BLaER1 (cell line): Measurements from ENCODE around the gene ADAM8.
"Not testable (repeated sequence)": the region's sequence is repeated elsewhere in the genome, so short reads cannot be mapped to it uniquely, and the experiment has no call there.

Experiments used
- H3K27ac ChIP-seq: shearing (Covaris generic); formaldehyde crosslinking; 2 replicates; pipeline ENCODE4 v1.8.1; 2022
- H3K27me3 ChIP-seq: shearing (Covaris generic); formaldehyde crosslinking; 2 replicates; pipeline ENCODE4 v1.8.1; 2022
- H3K36me3 ChIP-seq: shearing (Covaris generic); formaldehyde crosslinking; 2 replicates; pipeline ENCODE4 v1.8.1; 2022
- H3K4me1 ChIP-seq: shearing (Covaris generic); formaldehyde crosslinking; 2 replicates; pipeline ENCODE4 v1.8.1; 2022
- H3K4me2 ChIP-seq: shearing (Covaris generic); formaldehyde crosslinking; 2 replicates; pipeline ENCODE4 v1.8.1; 2022
- H3K4me3 ChIP-seq: shearing (Covaris generic); formaldehyde crosslinking; 2 replicates; pipeline ENCODE4 v1.8.1; 2022
- H3K9ac ChIP-seq: shearing (Covaris generic); formaldehyde crosslinking; 2 replicates; pipeline ENCODE4 v1.8.1; 2022
- H3K9me3 ChIP-seq: shearing (Covaris generic); formaldehyde crosslinking; 2 replicates; pipeline ENCODE4 v1.8.1; 2022
- H4K20me1 ChIP-seq: shearing (Covaris generic); formaldehyde crosslinking; 2 replicates; pipeline ENCODE4 v1.8.1; 2022
- Cebpa-rat ChIP-seq: shearing (Covaris generic); IDR thresholded peaks from 2 replicates; pipeline ENCODE4 v1.8.1; 2022

ADAM8 gene

GRCh38 chr10:133276435-133277201 lies at the start of gene ADAM8:
TSS of gene ADAM8 (minus strand) at chr10:133276868. CDS start at chr10:133276817, 51 bp downstream.
- H3K4me3 ChIP-seq: peak within 1 kb of the TSS; percentile 57
- H4K20me1 ChIP-seq: peaks cover 65% of the 10 kb centered on the region
- H3K27me3 ChIP-seq: peaks cover 30% of the 10 kb centered on the region
- no peaks in the 10 kb centered on the region for H3K9me3 ChIP-seq
- peaks cover 37% of the 10 kb centered on the region for H3K36me3 ChIP-seq
- peaks cover 56% of the 10 kb centered on the region for H3K4me1 ChIP-seq
- no peak for TF ChIP-seq Cebpa-rat
- no peak within 1 kb of the TSS; the same call in 1 of the 2 replicates for H3K9ac ChIP-seq
- peak within 1 kb of the TSS; percentile 96 for H3K4me2 ChIP-seq
- no peak within 1 kb of the TSS for H3K27ac ChIP-seq

GRCh38 chr10:133326223-133326551 lies 49.5 kb upstream of the ADAM8 start:
- H3K4me2 ChIP-seq: no peak overlapping the region

GRCh38 chr10:133325440-133326222 lies 49.0 kb upstream of the ADAM8 start:
- H3K9me3 ChIP-seq: peaks cover 9% of the 10 kb centered on the region
- no peak overlapping the region for H3K9ac ChIP-seq
- peak overlapping the region; percentile 55 for H3K4me2 ChIP-seq
- no peak overlapping the region for H3K27ac ChIP-seq
- no peaks in the 10 kb centered on the region for H3K36me3 ChIP-seq
- no peak for TF ChIP-seq Cebpa-rat
- peaks cover 27% of the 10 kb centered on the region for H3K4me1 ChIP-seq
- no peak overlapping the region for H3K4me3 ChIP-seq
- peaks cover 50% of the 10 kb centered on the region for H3K27me3 ChIP-seq
- peaks cover 37% of the 10 kb centered on the region; the same call in 1 of the 2 replicates for H4K20me1 ChIP-seq

More at GRCh38 chr10:133326223-133326551, 49.5 kb upstream of the ADAM8 start:
- peaks cover 50% of the 10 kb centered on the region for H3K27me3 ChIP-seq
- no peak for TF ChIP-seq Cebpa-rat
- H3K36me3 ChIP-seq: no peaks in the 10 kb centered on the region
- H3K4me3 ChIP-seq: no peak overlapping the region
- no peak overlapping the region for H3K27ac ChIP-seq
- H4K20me1 ChIP-seq: peaks cover 37% of the 10 kb centered on the region; the same call in 1 of the 2 replicates
- H3K4me1 ChIP-seq: peaks cover 27% of the 10 kb centered on the region
- no peak overlapping the region for H3K9ac ChIP-seq
- peaks cover 4% of the 10 kb centered on the region; the same call in 1 of the 2 replicates for H3K9me3 ChIP-seq

GRCh38 chr10:133324857-133325260 lies 48.2 kb upstream of the ADAM8 start:
- peaks cover 27% of the 10 kb centered on the region for H3K4me1 ChIP-seq
- peaks cover 50% of the 10 kb centered on the region for H3K27me3 ChIP-seq
- H3K9ac ChIP-seq: no peak overlapping the region
- peak overlapping the region; percentile 55 for H3K4me2 ChIP-seq
- H3K9me3 ChIP-seq: peaks cover 11% of the 10 kb centered on the region
- H4K20me1 ChIP-seq: peaks cover 37% of the 10 kb centered on the region; the same call in 1 of the 2 replicates
- no peaks in the 10 kb centered on the region for H3K36me3 ChIP-seq
- H3K27ac ChIP-seq: no peak overlapping the region
- no peak for TF ChIP-seq Cebpa-rat
- H3K4me3 ChIP-seq: no peak overlapping the region

- H3K9ac ChIP-seq: no peak overlapping the region
- H3K4me3 ChIP-seq: no peak overlapping the region
- peaks cover 23% of the 10 kb centered on the region for H3K4me1 ChIP-seq
- TF ChIP-seq Cebpa-rat: no peak
- no peak overlapping the region for H3K27ac ChIP-seq
- H4K20me1 ChIP-seq: peaks cover 33% of the 10 kb centered on the region; the same call in 1 of the 2 replicates
- peak overlapping the region; percentile 32; the same call in 1 of the 2 replicates for H3K4me2 ChIP-seq
- no peaks in the 10 kb centered on the region for H3K36me3 ChIP-seq
- peaks cover 11% of the 10 kb centered on the region for H3K9me3 ChIP-seq
- H3K27me3 ChIP-seq: peaks cover 50% of the 10 kb centered on the region
Measured at GRCh38 chr10:133324198-133324792, 47.6 kb upstream of the ADAM8 start.

GRCh38 chr10:133322064-133322709 lies 45.5 kb upstream of the ADAM8 start:
- H3K9ac ChIP-seq, H3K4me3 ChIP-seq, H3K4me2 ChIP-seq, H3K36me3 ChIP-seq, H3K27ac ChIP-seq: not testable (repeated sequence)
- peaks cover 11% of the 10 kb centered on the region for H3K9me3 ChIP-seq
- H3K4me1 ChIP-seq: peaks cover 22% of the 10 kb centered on the region
- H4K20me1 ChIP-seq: peaks cover 21% of the 10 kb centered on the region; the same call in 1 of the 2 replicates
- H3K27me3 ChIP-seq: peaks cover 39% of the 10 kb centered on the region

DNA sequence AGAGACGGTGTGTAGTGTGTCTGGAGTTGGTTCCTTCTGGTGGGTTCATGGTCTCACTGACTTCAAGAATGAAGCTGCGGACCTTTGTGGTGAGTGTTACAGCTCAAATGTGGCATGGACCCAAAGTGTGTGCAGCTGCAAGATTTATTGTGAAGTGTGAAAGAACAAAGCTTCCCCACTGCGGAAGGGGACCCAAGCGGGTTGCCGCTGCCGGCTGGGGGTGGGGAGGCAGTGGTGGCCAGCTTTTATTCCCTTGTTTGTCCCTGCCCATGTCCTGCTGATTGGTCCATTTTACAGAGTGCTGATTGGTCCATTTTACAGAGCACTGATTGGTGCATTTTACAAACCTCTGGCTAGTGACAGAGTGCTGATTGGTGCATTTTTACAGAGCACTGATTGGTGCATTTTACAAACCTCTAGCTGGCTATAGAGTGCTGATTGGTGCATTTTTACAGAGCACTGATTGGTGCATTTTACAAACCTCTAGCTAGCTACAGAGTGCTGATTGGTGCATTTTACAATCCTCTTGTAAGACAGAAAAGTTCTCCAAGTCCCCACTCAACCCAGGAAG lies 44.3 kb upstream of the ADAM8 start:
- Histone ChIP-seq H4K20me1 (peaks cover 12% of the 10 kb centered on the region; the same call in 1 of the 2 replicates), H3K27me3 (peaks cover 26% of the 10 kb centered on the region), H3K4me1 (peaks cover 15% of the 10 kb centered on the region), H3K9me3 (peaks cover 14% of the 10 kb centered on the region)
- H3K36me3 ChIP-seq, H3K9ac ChIP-seq, H3K4me3 ChIP-seq, H3K27ac ChIP-seq, H3K4me2 ChIP-seq: not testable (repeated sequence)

- Histone ChIP-seq H3K27me3 (peaks cover 13% of the 10 kb centered on the region), H3K4me2 (peak overlapping the region; percentile 72), H4K20me1 (no peaks in the 10 kb centered on the region), H3K9me3 (peaks cover 15% of the 10 kb centered on the region), H3K4me1 (peaks cover 18% of the 10 kb centered on the region), H3K27ac (no peak overlapping the region), H3K36me3 (no peaks in the 10 kb centered on the region), H3K9ac (no peak overlapping the region), H3K4me3 (peak overlapping the region; percentile 55)
- TF ChIP-seq Cebpa-rat: no peak
Measured at GRCh38 chr10:133318494-133319127, 41.9 kb upstream of the ADAM8 start.

DNA sequence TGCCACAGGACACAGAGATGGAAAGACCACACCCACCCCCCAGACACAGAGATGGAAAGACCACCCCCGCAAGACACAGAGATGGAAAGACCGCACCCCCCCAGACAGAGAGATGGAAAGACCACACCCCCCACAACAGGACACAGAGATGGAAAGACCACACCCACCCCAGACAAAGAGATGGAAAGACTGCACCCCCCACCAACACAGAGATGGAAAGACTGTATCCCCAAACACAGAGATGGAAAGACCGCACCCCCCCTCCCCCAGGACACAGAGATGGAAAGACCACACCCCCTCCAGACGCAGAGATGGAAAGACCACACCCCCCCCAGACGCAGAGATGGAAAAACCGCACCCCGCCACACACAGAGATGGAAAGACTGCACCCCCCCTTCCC lies 40.1 kb upstream of the ADAM8 start:
- H3K9ac ChIP-seq: no peak overlapping the region
- H3K27me3 ChIP-seq: peaks cover 13% of the 10 kb centered on the region
- no peak overlapping the region for H3K27ac ChIP-seq
- H3K4me1 ChIP-seq: peaks cover 33% of the 10 kb centered on the region
- H4K20me1 ChIP-seq: no peaks in the 10 kb centered on the region; the same call in 1 of the 2 replicates
- TF ChIP-seq Cebpa-rat: no peak
- H3K36me3 ChIP-seq: peaks cover 14% of the 10 kb centered on the region
- H3K4me2 ChIP-seq: no peak overlapping the region
- peaks cover 15% of the 10 kb centered on the region for H3K9me3 ChIP-seq
- H3K4me3 ChIP-seq: no peak overlapping the region
